ENCODE measurements around the gene PLCB2. TPM values are rescaled to one million over a fixed set of nuclear protein-coding genes. Genes with fewer than 3 reads are reported as not detected.

PLCB2 gene
- total RNA-seq, 1 donor from 2014 or later: under 0.01 TPM

- DNase-seq: no peak
Measured at GRCh38 chr15:40285554-40286011, 22.2 kb downstream of the PLCB2 start.

DNA sequence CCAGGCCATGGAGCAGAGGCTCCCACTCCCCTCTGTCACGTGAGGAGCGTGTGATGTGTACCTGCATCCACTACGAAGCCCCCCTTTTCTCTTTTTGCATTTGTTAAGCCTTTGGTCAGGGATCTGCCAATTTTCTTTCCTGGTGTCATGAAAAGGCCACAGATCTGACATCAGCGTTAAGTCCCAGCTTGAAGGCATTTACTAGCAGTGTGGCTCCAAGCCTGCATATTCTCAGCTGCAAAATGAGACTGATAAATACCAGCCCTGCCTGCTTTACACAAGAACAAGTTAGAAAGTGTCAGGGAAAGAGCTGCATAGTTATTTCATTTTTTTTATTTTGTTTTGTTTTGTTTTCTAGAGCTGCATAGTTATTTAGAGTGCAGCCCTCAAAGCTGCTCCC is 22.6 kb downstream of the PLCB2 start:
- no peak for DNase-seq

DNA sequence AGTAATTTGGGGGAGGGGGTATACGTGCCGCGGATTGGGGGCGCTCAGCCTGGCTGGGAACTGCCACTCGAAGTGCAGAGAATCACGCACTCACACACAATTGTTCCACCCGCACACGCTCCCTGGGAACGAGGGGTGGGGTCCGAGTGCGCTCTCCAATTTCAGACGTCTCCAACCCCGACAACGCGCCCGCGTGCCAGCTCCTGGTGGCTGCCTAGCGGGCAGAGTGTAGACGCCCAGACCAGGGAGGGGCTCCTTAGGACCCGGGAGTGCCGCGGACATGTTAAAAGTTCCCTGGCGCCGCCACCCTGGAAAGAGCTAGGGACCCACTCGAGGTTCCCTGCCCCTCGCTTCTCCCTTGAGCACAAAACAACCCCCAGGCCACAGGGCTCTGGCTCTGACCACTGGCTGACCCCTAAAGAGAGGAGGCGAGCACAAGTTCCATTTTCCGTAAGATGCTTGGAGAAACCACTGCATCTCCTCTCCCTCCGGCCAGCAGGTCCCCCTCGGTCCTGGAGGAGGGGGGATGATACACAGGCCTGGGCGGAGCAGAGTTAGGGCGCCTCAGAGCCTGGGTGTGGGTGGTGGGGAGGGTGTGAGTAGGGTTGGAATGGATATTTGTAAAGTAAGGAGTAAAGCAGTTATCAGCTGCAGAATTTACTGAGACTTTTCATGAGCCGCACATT is 24.0 kb downstream of the PLCB2 start:
- DNase-seq: no peak

GRCh38 chr15:40282869-40283614 is 24.7 kb downstream of the PLCB2 start, which contains the start of gene ANKRD63:
Gene ANKRD63 (minus strand): TSS chr15:40283064. CDS start chr15:40282586, 478 bp downstream.
- DNase-seq: peak; percentile 28

- DNase-seq: peak; percentile 48
Measured at GRCh38 chr15:40282147-40282868, 25.4 kb downstream of the PLCB2 start.

- DNase-seq: no peak
Measured at GRCh38 chr15:40281801-40282146, 26.0 kb downstream of the PLCB2 start.

DNA sequence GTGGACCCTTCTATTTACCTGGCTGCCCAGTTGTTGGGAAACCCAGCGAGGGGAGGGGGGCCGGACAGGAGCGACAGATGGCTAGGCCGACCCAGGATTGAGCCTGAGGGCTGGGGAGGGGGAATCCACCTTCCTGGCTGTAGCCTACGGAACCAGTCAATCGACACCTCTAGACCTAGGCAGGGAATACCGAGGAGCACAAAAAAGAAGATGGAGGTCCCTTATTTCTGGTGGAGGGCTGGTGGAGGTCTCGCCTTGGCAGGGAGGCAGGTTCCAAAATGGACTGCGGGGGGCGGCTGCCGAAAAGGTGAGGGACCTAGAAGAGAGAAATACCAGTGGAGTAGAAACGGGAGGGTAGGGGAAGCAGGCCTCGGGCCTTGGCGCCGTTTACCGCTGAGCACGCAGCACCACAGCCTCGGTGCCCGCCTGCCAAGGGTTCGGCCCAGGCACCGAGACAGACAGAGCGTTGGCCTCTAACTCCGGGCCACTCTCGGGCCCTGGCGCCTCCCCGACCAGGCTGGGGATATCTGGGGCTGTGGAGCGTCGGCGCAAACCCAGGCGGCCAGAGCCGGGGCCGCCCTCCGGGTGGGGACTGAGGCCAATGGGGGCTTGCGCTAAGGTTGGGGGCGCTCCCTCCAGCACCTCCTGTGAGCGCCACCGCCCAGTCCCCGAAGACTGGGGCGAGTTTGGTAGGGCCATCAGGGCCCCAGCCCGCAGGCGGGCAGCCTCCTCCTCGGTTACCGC is 26.5 kb downstream of the PLCB2 start:
- no peak for DNase-seq

DNA sequence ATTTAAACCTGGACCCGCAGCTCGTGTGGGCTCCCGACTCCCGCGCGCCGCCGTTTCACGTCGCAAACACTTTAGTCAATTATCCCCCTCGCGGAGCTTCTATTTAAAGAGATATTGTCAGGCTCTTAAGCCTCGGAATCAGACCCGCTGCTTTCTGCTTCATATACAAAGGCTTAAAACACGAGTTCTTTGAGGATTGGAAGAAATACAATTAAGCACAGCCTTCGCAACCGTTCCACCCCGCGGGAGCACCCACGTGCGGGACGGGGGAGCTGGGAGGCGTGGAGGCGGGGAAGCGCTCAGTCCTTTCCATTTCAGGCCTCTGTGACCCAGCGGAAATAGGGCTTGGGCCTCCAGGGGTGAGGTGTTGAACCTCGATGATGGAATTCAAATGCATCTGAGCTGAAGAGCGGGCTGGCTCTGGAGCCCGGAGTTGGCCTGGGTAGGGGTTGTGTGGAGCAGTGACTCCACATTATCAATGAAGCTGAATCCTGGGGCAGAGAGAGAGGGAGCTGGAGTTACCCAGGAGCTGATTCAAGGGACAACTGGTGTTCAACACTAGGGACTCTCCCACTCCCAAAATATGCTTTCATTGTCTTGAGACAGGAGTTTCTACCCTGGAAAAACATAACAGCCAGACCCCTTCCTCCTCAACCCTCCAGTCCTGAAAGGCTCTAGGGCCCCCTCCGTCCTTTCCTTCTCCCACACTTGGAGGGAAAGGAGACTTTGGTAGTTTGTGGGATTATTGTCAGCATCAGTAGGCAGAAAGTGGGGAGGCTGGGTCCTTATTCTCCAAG is 27.3 kb downstream of the PLCB2 start:
- DNase-seq: no peak

GRCh38 chr15:40279437-40280141 is 28.1 kb downstream of the PLCB2 start:
- DNase-seq: peak; percentile 77

- no peak for DNase-seq
Measured at GRCh38 chr15:40278026-40278425, 29.7 kb downstream of the PLCB2 start.

- DNase-seq: no peak
Measured at GRCh38 chr15:40277471-40277870, 30.3 kb downstream of the PLCB2 start.

DNA sequence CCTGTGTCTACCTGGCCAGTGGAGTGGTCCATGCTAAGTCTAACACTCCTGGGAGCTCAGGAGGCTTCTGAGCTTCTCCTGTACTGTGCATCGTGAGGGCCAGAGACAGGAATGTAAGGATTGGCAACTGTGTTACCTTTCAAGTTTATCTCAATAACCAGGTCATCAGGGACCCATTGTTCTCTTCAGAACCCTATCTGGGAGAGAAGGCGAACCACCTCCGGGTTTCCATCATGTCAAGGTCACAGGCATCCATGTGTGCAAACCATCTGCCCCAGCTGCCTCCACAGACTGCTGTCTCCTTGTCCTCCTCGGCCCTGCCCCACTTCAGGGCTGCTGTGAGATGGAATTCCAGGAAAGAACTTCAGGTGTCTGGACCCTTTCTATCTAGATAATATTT is 30.8 kb downstream of the PLCB2 start:
- no peak for DNase-seq

GRCh38 chr15:40275954-40276353 is 31.8 kb downstream of the PLCB2 start:
- DNase-seq: no peak

DNA sequence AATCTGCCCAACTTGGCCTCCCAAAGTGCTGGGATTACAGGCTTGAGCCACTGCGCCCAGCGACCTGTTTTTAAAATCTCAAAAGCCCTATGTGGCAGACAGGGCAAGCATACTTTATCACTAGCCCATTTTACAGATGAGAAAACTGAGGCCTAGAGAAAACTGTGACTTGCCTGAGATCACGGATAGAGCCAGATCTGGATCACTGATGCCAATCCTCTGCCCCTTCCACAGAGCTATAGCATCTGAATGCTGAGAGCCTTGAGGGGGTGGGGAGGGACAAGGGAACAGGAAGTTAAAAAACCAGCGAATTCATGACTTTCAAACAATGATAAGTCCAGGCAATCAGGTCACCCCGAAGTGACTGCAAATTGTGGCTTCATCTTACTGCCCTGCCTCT is 32.2 kb downstream of the PLCB2 start:
- DNase-seq: no peak

GRCh38 chr15:40274350-40275274 is 33.1 kb downstream of the PLCB2 start:
- peak; percentile 91 for DNase-seq

GRCh38 chr15:40273428-40273827 is 34.3 kb downstream of the PLCB2 start:
- DNase-seq: no peak

GRCh38 chr15:40272485-40273056 is 35.2 kb downstream of the PLCB2 start:
- peak; percentile 33 for DNase-seq

- DNase-seq: no peak
Measured at GRCh38 chr15:40271685-40272484, 35.9 kb downstream of the PLCB2 start.
